Fibroblast of pulmonary artery (primary cell): ENCODE measurements around the gene PRIMA1.

Experiments
- DNase-seq: peaks from one replicate; pipeline ENCODE4 v3.0.0-alpha.2; 2010; ENCODE audit warnings: low read depth
- H3K4me3 ChIP-seq: replicated peaks from 2 replicates; pipeline ENCODE4 v1.5.1; 2011; ENCODE audit warnings: low read depth, mild to moderate bottlenecking, control low read depth, low read length, moderate library complexity
- CTCF ChIP-seq: IDR thresholded peaks from 2 replicates; pipeline ENCODE4 v1.5.1; 2011; ENCODE audit warnings: mild to moderate bottlenecking, control low read depth, low read length, inconsistent platforms; ENCODE audit errors: missing control alignments

The PRIMA1 gene

GRCh38 chr14:93733631-93734030 lies 54.7 kb downstream of the PRIMA1 start:
- DNase-seq: no peak
- H3K4me3 ChIP-seq: no peak overlapping the region
- no peak for TF ChIP-seq CTCF

- no peak overlapping the region for H3K4me3 ChIP-seq
- TF ChIP-seq CTCF: no peak
- no peak for DNase-seq
Measured at GRCh38 chr14:93733231-93733630, 55.1 kb downstream of the PRIMA1 start.

- DNase-seq: no peak
- no peak overlapping the region for H3K4me3 ChIP-seq
- TF ChIP-seq CTCF: no peak
Measured at GRCh38 chr14:93732524-93732923, 55.8 kb downstream of the PRIMA1 start.

- no peak for TF ChIP-seq CTCF
- DNase-seq: no peak
- H3K4me3 ChIP-seq: no peak overlapping the region
Measured at GRCh38 chr14:93731753-93732152, 56.5 kb downstream of the PRIMA1 start.

- no peak overlapping the region for H3K4me3 ChIP-seq
- TF ChIP-seq CTCF: no peak
- no peak for DNase-seq
Measured at GRCh38 chr14:93729993-93730392, 58.3 kb downstream of the PRIMA1 start.

GRCh38 chr14:93728651-93729016 lies 59.7 kb downstream of the PRIMA1 start:
- no peak overlapping the region for H3K4me3 ChIP-seq
- DNase-seq: no peak
- no peak for TF ChIP-seq CTCF

- no peak overlapping the region for H3K4me3 ChIP-seq
- no peak for TF ChIP-seq CTCF
- no peak for DNase-seq
Measured at GRCh38 chr14:93727917-93728650, 60.2 kb downstream of the PRIMA1 start.
